H1 (cell line): Measurements from ENCODE around the gene FHIT.

ENCODE experiments used
- BACH1 ChIP-seq: IDR thresholded peaks from 2 replicates; pipeline ENCODE4 v1.6.1; 2012; ENCODE audit warnings: low read length, improper control_type of control experiment
- CREB1 ChIP-seq: IDR thresholded peaks from 2 replicates; pipeline ENCODE4 v1.6.1; 2012; ENCODE audit warnings: inconsistent platforms
- EP300 ChIP-seq, 2 experiments: IDR thresholded peaks; 1 replicate in 1 of 2; 2 replicates in 1 of 2; pipeline ENCODE4 v1.6.1; 2011 to 2012; ENCODE audit warnings: low read depth in 2 of 2, low read length in 2 of 2, mild to moderate bottlenecking in 2 of 2, borderline replicate concordance in 1 of 2, inconsistent platforms in 1 of 2, moderate library complexity in 1 of 2
- JUND ChIP-seq: IDR thresholded peaks from 2 replicates; pipeline ENCODE4 v1.6.1; 2011; ENCODE audit warnings: mild to moderate bottlenecking, improper control_type of control experiment, low read length
- KDM1A ChIP-seq: fragments of 200-600, 300-600 bp; sonication (generic); IDR thresholded peaks from 2 replicates; pipeline ENCODE4 v1.7.1; 2016; ENCODE audit warnings: mild to moderate bottlenecking, low read length, borderline replicate concordance
- RAD21 ChIP-seq, 2 experiments: IDR thresholded peaks in 1 of 2; conservative IDR thresholded peaks in 1 of 2; 2 replicates each; pipeline ENCODE4 v1.6.1; 2011; ENCODE audit warnings: low read depth in 2 of 2, low read length in 2 of 2, improper control_type of control experiment in 1 of 2, inconsistent platforms in 1 of 2, mild to moderate bottlenecking in 1 of 2, moderate library complexity in 1 of 2
- RFX5 ChIP-seq: IDR thresholded peaks from 2 replicates; pipeline ENCODE4 v1.6.1; 2011; ENCODE audit warnings: low read depth, low read length, improper control_type of control experiment, borderline replicate concordance
- SUZ12 ChIP-seq: fragments of 200-600 bp; sonication (generic); IDR thresholded peaks from 2 replicates; pipeline ENCODE4 v1.6.1; 2012; ENCODE audit warnings: mild to moderate bottlenecking, inconsistent platforms, low read length, moderate library complexity, mixed read lengths
- YY1 ChIP-seq: IDR thresholded peaks from 2 replicates; pipeline ENCODE4 v1.6.1; 2011; ENCODE audit warnings: low read depth, mild to moderate bottlenecking, low read length
- TF ChIP-seq, protein P1 (sequence below), 3 experiments: IDR thresholded peaks; 1 replicate in 2 of 3; 2 replicates in 1 of 3; pipeline versions ENCODE4 v1.5.1 to v1.6.1; 2011; ENCODE audit warnings: low read length in 3 of 3, mild to moderate bottlenecking in 3 of 3, inconsistent platforms in 2 of 3, low read depth in 1 of 3, moderate library complexity in 1 of 3; ENCODE audit not compliant: insufficient read depth in 1 of 3; ENCODE audit errors: control extremely low read depth in 1 of 3
- TF ChIP-seq, protein P2 (sequence below): IDR thresholded peaks from 2 replicates; pipeline ENCODE4 v1.6.1; 2011; ENCODE audit warnings: low read depth, mild to moderate bottlenecking, low read length; ENCODE audit not compliant: insufficient read depth
- TF ChIP-seq, protein P3 (sequence below): IDR thresholded peaks from 2 replicates; pipeline ENCODE4 v1.6.1; 2012; ENCODE audit warnings: inconsistent platforms

DNA sequence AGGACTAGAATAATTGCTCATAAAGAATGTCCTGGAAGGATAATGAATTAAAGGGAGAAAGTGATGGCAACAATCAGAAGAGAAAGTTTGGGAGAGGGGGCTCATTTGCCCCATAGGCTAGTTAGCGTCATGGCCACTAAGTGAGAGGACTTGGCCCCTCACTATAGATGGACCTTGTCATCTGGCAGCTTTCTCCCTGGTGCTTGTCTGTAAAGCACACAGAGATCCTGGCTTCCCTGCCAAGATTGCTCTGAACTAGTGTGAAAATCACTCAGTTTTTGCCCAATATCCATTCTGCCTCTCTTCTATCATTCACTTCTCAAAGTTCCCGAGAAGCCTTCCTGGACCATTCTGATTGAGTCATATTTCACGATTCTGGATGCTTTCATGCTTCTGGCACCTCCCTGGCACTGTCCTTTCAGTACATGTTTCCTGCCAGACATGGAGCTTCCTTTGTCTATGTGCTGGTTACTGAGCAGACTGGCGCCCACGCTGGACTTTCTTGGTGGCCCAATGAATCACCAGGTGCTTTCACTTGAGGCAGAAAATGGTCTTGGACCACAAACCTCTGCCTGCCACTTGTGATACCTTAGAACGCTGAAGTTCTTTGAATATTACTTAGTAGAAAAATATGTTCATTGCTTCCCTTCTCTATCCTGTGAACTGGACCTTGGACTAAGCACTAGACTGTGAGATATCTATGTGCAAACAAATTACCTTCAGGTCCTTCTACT is 1491.8 kb downstream of the FHIT start:
- TF ChIP-seq CREB1 (no peak), SUZ12 (no peak), RFX5 (no peak), KDM1A (no peak), BACH1 (no peak), JUND (no peak), EP300 (IDR thresholded peaks at IDR 0.05; ENCODE audit: borderline replicate concordance in 1 of 2, low read depth in 2 of 2, low read length in 2 of 2) (no peak), RAD21 (IDR thresholded peaks at IDR 0.05 in 1 of 2, conservative IDR thresholded peaks at IDR 0.05 in 1 of 2; ENCODE audit: low read depth in 2 of 2, low read length in 2 of 2) (no peak), YY1 (no peak)
- TF ChIP-seq, protein P1, sequence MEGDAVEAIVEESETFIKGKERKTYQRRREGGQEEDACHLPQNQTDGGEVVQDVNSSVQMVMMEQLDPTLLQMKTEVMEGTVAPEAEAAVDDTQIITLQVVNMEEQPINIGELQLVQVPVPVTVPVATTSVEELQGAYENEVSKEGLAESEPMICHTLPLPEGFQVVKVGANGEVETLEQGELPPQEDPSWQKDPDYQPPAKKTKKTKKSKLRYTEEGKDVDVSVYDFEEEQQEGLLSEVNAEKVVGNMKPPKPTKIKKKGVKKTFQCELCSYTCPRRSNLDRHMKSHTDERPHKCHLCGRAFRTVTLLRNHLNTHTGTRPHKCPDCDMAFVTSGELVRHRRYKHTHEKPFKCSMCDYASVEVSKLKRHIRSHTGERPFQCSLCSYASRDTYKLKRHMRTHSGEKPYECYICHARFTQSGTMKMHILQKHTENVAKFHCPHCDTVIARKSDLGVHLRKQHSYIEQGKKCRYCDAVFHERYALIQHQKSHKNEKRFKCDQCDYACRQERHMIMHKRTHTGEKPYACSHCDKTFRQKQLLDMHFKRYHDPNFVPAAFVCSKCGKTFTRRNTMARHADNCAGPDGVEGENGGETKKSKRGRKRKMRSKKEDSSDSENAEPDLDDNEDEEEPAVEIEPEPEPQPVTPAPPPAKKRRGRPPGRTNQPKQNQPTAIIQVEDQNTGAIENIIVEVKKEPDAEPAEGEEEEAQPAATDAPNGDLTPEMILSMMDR (IDR thresholded peaks at IDR 0.05; ENCODE audit: control extremely low read depth in 1 of 3, insufficient read depth in 1 of 3, low read depth in 1 of 3, low read length in 3 of 3), result no peak
- TF ChIP-seq, protein P2, sequence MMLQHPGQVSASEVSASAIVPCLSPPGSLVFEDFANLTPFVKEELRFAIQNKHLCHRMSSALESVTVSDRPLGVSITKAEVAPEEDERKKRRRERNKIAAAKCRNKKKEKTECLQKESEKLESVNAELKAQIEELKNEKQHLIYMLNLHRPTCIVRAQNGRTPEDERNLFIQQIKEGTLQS, result no peak
- TF ChIP-seq, protein P3, sequence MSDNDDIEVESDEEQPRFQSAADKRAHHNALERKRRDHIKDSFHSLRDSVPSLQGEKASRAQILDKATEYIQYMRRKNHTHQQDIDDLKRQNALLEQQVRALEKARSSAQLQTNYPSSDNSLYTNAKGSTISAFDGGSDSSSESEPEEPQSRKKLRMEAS, result no peak
